Activated CD4-positive, alpha-beta T cell treated with anti-CD3 and anti-CD28 coated beads, Interleukin-2, amount 50 U/mL, for 16 hours (primary cell): ENCODE data around the gene COA8.
"Not testable (repeated sequence)": the region's sequence is repeated elsewhere in the genome, so short reads cannot be mapped to it uniquely, and the experiment has no call there.

Experiments
- DNase-seq: peaks from one replicate; pipeline ENCODE4 v3.0.0-alpha.2; 2020

The COA8 gene

DNA sequence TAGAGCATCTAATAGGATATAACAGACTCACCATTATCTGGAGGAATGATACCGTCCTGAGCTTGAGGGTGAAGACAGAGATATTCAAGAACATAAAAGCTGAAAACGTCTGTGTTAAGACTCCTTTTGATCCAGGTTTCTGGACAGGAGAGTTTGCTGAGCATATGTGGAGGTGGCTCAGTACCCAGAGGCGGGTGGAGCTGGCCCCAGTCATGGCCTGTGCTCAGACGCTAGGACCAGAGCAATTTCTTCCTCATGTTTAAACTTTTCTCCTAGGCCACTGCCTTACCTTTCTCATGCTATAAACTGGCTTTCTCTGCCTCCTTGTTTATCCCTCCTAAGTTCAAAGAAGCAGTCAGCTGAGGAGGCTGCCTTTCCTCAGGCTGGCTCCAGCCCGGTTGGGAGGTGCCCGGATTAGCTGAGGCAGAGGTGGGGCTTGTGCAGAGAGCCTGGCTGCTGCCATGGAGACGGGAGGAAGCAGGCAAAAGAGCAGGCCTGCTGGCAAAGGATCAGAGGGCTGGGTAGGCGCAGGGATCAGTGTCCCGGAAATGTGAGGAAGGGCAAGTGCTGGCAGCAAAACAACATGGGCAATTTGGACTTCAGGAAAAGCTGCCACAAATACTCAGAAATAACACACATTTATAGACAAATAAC is 13.7 kb downstream of the COA8 start:
- DNase-seq, result no peak

- DNase-seq, result no peak
These were observed 15.8 kb downstream of the COA8 start for GRCh38 chr14:103578401-103579075.

DNA sequence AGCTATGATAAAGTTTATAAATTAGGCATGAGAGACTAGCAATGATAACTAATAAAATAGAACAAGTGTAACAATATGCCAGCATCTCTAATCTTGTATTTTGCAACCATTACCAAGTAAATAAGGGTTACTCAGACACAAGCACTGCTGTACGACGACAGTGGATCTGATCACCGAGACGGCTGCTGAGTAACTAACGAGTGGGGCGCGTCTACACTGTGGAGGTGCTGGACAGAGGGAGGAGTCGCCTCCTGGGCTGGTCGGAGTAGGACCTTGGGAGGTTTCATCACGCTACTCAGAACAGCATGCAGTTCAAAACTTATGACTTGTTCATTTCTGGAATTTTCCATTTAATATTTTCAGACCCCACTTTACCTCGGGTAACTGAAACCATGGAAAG is 18.4 kb downstream of the COA8 start:
- no peak for DNase-seq

- DNase-seq, result no peak
These were observed 19.4 kb downstream of the COA8 start for GRCh38 chr14:103581954-103582703.

GRCh38 chr14:103584326-103584915 is 21.7 kb downstream of the COA8 start:
- no peak for DNase-seq

GRCh38 chr14:103593577-103593976 is 30.8 kb downstream of the COA8 start:
- peak; percentile 26 for DNase-seq

- DNase-seq, result no peak
These were observed 31.5 kb downstream of the COA8 start for GRCh38 chr14:103594265-103594664.

GRCh38 chr14:103597623-103598377 is 35.0 kb downstream of the COA8 start:
- no peak for DNase-seq

DNA sequence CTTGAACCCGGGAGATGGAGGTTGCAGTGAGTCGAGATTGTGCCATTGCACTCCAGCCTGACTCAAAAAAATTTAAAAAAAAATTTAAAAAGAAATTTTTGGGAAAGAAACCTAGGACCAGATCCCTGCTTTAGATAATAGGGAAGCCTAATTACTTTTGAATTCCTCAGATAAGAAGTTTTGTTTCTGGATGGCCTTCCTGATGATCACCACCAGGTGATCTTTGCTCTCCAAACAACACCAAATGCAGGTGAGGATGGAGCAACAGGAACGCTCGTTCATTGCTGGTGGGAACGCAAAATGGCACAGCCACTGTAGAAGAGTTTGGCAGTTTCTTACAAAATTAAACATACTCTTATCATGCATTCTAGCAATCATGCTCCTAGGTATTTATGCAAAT is 37.7 kb downstream of the COA8 start:
- no peak for DNase-seq

- no peak for DNase-seq
These were observed 41.9 kb downstream of the COA8 start for GRCh38 chr14:103604620-103605019.

GRCh38 chr14:103606963-103607668 is 44.4 kb downstream of the COA8 start:
- peak; percentile 78 for DNase-seq

DNA sequence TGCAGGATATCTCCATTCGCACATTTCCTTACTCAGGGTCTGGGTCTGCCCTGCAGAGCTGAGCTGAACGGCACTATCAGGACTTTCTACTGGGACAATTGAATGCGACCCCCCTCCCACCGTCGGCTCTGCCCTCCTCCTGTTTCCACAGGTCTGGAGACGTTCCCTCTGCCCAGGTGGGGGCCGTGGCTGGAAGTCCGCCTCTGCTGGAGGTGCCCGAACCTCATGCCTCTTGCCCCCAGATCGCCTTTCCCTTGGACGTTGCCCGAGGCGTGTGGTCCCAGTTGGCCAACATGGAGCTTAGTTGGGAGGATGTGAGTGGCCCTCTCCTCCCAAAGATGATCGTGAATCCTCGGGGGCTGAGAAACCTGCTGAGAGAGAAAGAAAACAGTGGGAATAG is 45.1 kb downstream of the COA8 start:
- no peak for DNase-seq

DNA sequence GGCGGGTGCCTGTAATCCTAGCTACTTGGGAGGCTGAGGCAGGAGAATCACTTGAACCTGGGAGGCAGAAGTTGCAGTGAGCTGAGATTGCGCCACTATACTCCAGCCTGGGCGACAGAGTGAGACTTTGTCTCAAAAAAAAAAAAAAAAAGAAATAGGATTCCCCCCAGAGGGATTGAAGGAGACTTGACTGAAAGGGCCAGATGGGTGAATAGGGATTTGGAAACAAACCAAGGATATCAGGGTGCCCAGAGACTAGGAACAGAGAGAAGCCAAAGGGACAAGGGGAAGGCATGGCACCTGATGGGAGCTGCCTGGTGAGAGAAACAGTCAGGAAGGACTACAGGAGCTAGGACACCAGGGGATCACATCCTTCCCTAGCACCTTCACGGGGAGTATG is 46.3 kb downstream of the COA8 start:
- not testable (repeated sequence) for DNase-seq

- DNase-seq, result no peak
These were observed 48.5 kb downstream of the COA8 start for GRCh38 chr14:103611215-103611614.

DNA sequence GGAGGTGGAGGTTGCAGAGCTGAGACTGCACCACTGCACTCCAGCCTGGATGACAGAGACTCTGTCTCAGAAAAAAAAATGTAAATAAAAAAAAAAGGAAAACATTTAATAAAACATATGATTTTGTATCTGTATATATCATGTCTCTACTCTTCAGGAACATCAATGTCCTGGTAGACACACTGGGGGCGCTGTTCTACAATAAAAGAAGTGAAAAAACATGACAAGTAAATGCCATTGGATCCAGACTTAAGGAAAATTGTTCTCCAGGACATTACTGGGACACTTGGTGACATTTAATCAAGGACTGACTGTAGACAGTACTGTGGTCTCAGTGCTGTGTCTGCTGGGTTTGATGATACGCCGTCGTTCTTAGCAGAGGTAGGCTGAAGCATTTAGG is 50.8 kb downstream of the COA8 start:
- DNase-seq, result no peak

- DNase-seq, result no peak
These were observed 54.0 kb downstream of the COA8 start for GRCh38 chr14:103616635-103617300.

GRCh38 chr14:103619057-103619456 is 56.3 kb downstream of the COA8 start:
- DNase-seq, result no peak

- DNase-seq, result no peak
These were observed 59.1 kb downstream of the COA8 start for GRCh38 chr14:103621860-103622259.

DNA sequence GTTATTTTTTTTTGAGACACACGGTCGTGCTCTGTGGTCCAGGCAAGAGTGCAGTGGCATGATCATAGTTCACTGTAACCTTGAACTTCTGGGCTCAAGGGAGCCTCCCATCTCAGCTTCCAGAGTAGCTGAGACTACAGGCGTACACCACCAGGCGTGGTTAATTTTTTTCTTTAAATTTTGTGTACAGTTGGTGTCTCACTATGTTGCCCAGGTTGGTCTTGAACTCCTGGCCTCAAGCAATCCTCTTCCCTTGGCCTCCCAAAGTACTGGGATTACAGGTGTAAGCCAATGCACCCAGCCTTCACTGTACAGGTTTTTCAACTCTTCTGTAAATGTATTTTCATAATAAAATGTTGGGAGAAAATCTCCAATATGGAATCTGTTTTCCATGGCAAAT is 60.5 kb downstream of the COA8 start:
- no peak for DNase-seq

GRCh38 chr14:103623883-103624482 is 61.2 kb downstream of the COA8 start:
- DNase-seq, result no peak

DNA sequence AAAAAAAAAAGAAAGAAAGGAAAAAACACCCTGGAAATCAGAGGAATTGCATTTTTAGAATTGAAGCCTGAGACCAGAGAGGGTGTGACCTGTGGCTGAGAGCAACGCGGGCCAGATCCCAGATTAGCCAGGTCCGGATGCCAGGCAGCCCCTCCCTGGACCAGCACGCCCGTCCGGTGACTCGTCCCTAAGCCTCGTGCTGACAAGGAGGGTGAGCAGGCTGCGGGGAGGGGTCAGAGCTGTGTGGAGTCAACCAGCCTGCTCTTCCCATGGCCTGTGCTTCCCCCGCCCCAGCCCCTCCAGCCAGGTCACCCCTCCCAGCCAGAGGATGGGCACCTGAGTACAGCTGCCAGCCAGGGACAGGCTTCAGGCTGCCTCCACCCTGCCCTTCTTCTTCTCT is 62.1 kb downstream of the COA8 start:
- DNase-seq, result no peak
